ENCODE measurements around the gene CCDC192. TPM values are rescaled to one million over a fixed set of nuclear protein-coding genes. Genes with fewer than 3 reads are reported as not detected.
A peak's percentile ranks its signal among the peaks of the same experiment; 100 is the strongest.

Gene CCDC192
- total RNA-seq, 1 donor from 2014 or later: not detected

DNA sequence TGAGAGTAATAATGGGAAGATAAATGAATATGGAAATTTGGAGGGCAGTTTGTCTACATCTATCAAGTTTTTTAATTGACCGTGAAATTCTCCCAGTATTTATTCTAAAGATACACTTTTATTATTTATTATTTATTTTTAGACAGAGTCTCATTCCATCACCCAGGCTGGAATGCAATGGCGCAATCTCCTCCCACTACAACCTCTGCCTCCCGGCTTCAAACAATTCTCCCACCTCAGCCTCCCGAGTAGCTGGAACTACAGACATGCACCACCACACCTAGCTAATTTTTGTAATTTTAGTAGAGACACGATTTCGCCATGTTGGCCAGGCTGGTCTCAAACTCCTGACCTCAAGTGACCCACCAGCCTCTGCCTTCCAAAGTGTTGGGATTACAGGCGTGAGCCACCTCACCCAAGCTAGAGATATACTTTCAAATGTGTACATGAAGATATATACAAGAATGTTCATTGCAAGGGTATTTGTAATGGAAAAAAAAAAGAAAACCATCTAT is 282.7 kb downstream of the CCDC192 start:
- H3K27me3 Mint-ChIP-seq (ENCODE audit: insufficient read depth, low read depth): no peaks in the 10 kb centered on the region
- Histone ChIP-seq H3K27me3 (no peaks in the 10 kb centered on the region), H4K20me1 (ENCODE audit: low read depth) (no peaks in the 10 kb centered on the region), H3K27ac (no peak overlapping the region), H2AFZ (replicated peaks) (no peak overlapping the region), H3K4me1 (no peaks in the 10 kb centered on the region), H3F3A (ENCODE audit: low read depth) (no peaks in the 10 kb centered on the region), H3K4me3 (no peak overlapping the region), H3K36me3 (no peaks in the 10 kb centered on the region), H3K4me2 (no peak overlapping the region), H3K79me2 (ENCODE audit: low read depth) (no peaks in the 10 kb centered on the region), H3K9me3 (ENCODE audit: low read depth) (no peaks in the 10 kb centered on the region), H3K9ac (no peak overlapping the region)
- no peak overlapping the region for H3K27ac Mint-ChIP-seq
- H3K4me1 Mint-ChIP-seq: peaks cover 11% of the 10 kb centered on the region
- DNase-seq (ENCODE audit: low spot score): no peak
- H3K9me3 Mint-ChIP-seq: peaks cover 5% of the 10 kb centered on the region
- H3K4me3 Mint-ChIP-seq: no peak overlapping the region
- H3K36me3 Mint-ChIP-seq: no peaks in the 10 kb centered on the region
- TF ChIP-seq, protein P1, sequence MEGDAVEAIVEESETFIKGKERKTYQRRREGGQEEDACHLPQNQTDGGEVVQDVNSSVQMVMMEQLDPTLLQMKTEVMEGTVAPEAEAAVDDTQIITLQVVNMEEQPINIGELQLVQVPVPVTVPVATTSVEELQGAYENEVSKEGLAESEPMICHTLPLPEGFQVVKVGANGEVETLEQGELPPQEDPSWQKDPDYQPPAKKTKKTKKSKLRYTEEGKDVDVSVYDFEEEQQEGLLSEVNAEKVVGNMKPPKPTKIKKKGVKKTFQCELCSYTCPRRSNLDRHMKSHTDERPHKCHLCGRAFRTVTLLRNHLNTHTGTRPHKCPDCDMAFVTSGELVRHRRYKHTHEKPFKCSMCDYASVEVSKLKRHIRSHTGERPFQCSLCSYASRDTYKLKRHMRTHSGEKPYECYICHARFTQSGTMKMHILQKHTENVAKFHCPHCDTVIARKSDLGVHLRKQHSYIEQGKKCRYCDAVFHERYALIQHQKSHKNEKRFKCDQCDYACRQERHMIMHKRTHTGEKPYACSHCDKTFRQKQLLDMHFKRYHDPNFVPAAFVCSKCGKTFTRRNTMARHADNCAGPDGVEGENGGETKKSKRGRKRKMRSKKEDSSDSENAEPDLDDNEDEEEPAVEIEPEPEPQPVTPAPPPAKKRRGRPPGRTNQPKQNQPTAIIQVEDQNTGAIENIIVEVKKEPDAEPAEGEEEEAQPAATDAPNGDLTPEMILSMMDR (IDR thresholded peaks at IDR 0.05): no peak
- TF ChIP-seq EZH2phosphoT487 (IDR thresholded peaks at IDR 0.05) (no peak), EZH2 (IDR thresholded peaks at IDR 0.05) (no peak)

DNA sequence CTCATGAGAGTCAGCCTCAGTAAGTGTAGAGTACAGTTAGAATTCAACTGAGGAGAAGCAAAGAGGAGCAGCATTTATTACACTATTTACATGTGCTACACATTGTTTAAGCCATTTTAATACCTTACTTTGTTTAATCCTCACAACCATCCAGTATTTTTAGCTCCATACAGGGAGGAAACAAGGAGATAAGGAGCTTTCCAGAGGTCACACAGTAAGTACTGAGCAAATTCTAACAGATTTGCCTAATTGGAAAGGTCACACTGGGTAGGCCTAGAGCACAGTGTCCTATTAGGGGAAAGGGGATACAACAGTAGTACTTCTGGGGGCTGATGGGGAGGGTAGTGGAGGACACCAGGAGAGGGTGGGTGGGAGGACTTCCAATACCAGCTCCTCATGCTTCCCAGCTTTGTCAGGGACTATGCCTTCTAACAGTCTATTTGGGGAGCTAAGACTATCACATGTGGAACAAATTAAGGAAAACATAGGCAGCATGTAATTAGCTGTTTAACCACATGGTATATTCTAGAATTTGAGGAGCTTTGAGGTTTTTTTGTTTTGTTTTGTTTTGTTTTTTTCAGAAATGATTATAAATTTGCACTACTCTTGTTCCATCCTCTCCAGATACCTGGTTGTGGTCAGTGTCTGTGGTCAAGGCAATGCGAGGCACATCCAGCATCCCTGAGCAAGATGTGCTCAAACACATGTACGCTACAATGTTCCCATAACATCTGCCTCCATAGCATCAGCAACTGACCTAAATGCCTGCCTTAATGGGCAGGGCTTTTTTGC is 284.4 kb downstream of the CCDC192 start:
- Mint-ChIP-seq H3K4me1 (peaks cover 7% of the 10 kb centered on the region), H3K9me3 (peaks cover 7% of the 10 kb centered on the region), H3K27me3 (ENCODE audit: insufficient read depth, low read depth) (no peaks in the 10 kb centered on the region), H3K36me3 (peaks cover 3% of the 10 kb centered on the region), H3K4me3 (no peak overlapping the region), H3K27ac (peak overlapping the region; percentile 55)
- H2AFZ ChIP-seq (replicated peaks): no peak overlapping the region
- no peaks in the 10 kb centered on the region for H3F3A ChIP-seq (ENCODE audit: low read depth)
- peaks cover 3% of the 10 kb centered on the region for H3K4me1 ChIP-seq
- no peak overlapping the region for H3K27ac ChIP-seq
- no peaks in the 10 kb centered on the region for H3K36me3 ChIP-seq
- no peak overlapping the region for H3K4me2 ChIP-seq
- H3K9ac ChIP-seq: no peak overlapping the region
- no peaks in the 10 kb centered on the region for H3K9me3 ChIP-seq (ENCODE audit: low read depth)
- H4K20me1 ChIP-seq (ENCODE audit: low read depth): no peaks in the 10 kb centered on the region
- no peak for DNase-seq (ENCODE audit: low spot score)
- no peak overlapping the region for H3K4me3 ChIP-seq
- no peak for TF ChIP-seq EZH2 (IDR thresholded peaks at IDR 0.05)
- TF ChIP-seq, protein P1 (IDR thresholded peaks at IDR 0.05): no peak
- TF ChIP-seq EZH2phosphoT487 (IDR thresholded peaks at IDR 0.05): no peak
- H3K79me2 ChIP-seq (ENCODE audit: low read depth): no peaks in the 10 kb centered on the region
- no peaks in the 10 kb centered on the region for H3K27me3 ChIP-seq

DNA sequence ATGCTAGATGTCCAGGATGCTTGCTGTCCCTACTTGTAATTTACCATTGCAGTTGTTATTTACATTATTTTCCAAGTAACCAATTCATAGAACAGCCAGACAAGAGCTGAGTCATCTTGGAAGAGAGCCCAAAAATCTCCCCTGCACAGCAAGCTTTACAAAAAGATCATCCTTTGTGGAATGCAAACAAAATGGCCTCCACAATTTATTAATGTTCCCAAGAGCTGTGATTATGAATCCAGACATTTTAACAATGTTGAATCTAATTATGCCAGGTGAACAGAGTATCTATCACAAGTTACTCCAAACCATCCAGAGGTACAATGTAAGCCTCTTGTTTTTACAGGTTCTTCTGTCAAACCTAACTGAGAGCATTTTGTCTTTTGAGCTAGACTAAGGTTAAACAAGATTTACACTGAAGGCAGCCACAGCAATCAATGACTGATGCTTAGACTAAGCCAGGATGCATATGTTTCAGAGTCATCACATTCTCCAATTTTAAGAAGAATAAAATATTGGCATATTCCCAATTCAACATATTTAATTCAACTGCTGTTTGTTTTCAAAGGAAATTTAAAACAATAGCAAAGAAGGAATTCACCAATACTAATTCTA is 285.1 kb downstream of the CCDC192 start:
- TF ChIP-seq, protein P1 (IDR thresholded peaks at IDR 0.05): no peak
- TF ChIP-seq EZH2 (IDR thresholded peaks at IDR 0.05) (no peak), EZH2phosphoT487 (IDR thresholded peaks at IDR 0.05) (no peak)
- Histone ChIP-seq H3K27ac (no peak overlapping the region), H4K20me1 (ENCODE audit: low read depth) (no peaks in the 10 kb centered on the region), H3K4me3 (no peak overlapping the region), H3K27me3 (no peaks in the 10 kb centered on the region), H3F3A (ENCODE audit: low read depth) (no peaks in the 10 kb centered on the region), H3K9ac (no peak overlapping the region), H3K4me1 (peaks cover 3% of the 10 kb centered on the region), H2AFZ (replicated peaks) (no peak overlapping the region), H3K36me3 (no peaks in the 10 kb centered on the region), H3K4me2 (no peak overlapping the region), H3K79me2 (ENCODE audit: low read depth) (no peaks in the 10 kb centered on the region), H3K9me3 (ENCODE audit: low read depth) (no peaks in the 10 kb centered on the region)
- Mint-ChIP-seq H3K27ac (no peak overlapping the region), H3K4me3 (no peak overlapping the region), H3K36me3 (peaks cover 3% of the 10 kb centered on the region), H3K9me3 (peaks cover 7% of the 10 kb centered on the region), H3K27me3 (ENCODE audit: insufficient read depth, low read depth) (no peaks in the 10 kb centered on the region), H3K4me1 (peaks cover 7% of the 10 kb centered on the region)
- DNase-seq (ENCODE audit: low spot score): no peak

Other genes with a start within 250 kb of the CCDC192 start
- 51.7 and 58.9 TPM in 2 replicates for gene PRRC1, start 185.8 kb upstream of the CCDC192 start, total RNA-seq (ENCODE audit: low replicate concordance)
- gene CTXN3, start 54.3 kb upstream of the CCDC192 start, total RNA-seq (ENCODE audit: low replicate concordance): 0.09 TPM in 1 of 2 replicates, not detected in the other